ENCODE data around the gene TAX1BP1.

Gene TAX1BP1

GRCh38 chr7:27739909-27740448 lies at the start of gene TAX1BP1:
TSS of gene TAX1BP1 (plus strand) at chr7:27740162. CDS start at chr7:27748525, 8,363 bp downstream.
- Histone ChIP-seq H3K4me3 (ENCODE audit: low read length) (peak within 1 kb of the TSS; percentile 96), H3K27ac (ENCODE audit: low read length) (peak within 1 kb of the TSS; percentile 29), H3K27me3 (ENCODE audit: control insufficient read depth, insufficient read depth, low read length) (no peaks in the 10 kb centered on the region), H3K9me3 (ENCODE audit: control insufficient read depth, low read depth, low read length) (no peaks in the 10 kb centered on the region), H3K4me1 (ENCODE audit: control insufficient read depth, low read depth, low read length) (peaks cover 3% of the 10 kb centered on the region), H3K36me3 (ENCODE audit: control insufficient read depth, low read depth, low read length) (no peaks in the 10 kb centered on the region), H3K9ac (ENCODE audit: low read length) (peak within 1 kb of the TSS; percentile 81)

- no peaks in the 10 kb centered on the region for H3K4me1 ChIP-seq (ENCODE audit: control insufficient read depth, low read depth, low read length)
- no peaks in the 10 kb centered on the region for H3K27me3 ChIP-seq (ENCODE audit: control insufficient read depth, insufficient read depth, low read length)
- no peaks in the 10 kb centered on the region for H3K36me3 ChIP-seq (ENCODE audit: control insufficient read depth, low read depth, low read length)
- no peaks in the 10 kb centered on the region for H3K9me3 ChIP-seq (ENCODE audit: control insufficient read depth, low read depth, low read length)
- H3K27ac ChIP-seq (ENCODE audit: low read length): no peak overlapping the region
- H3K4me3 ChIP-seq (ENCODE audit: low read length): no peak overlapping the region
- H3K9ac ChIP-seq (ENCODE audit: low read length): no peak overlapping the region
These were observed 49.3 kb upstream of the TAX1BP1 start for GRCh38 chr7:27690649-27691048.

- Histone ChIP-seq H3K4me1 (ENCODE audit: control insufficient read depth, low read depth, low read length) (no peaks in the 10 kb centered on the region), H3K36me3 (ENCODE audit: control insufficient read depth, low read depth, low read length) (no peaks in the 10 kb centered on the region), H3K4me3 (ENCODE audit: low read length) (no peak overlapping the region), H3K27ac (ENCODE audit: low read length) (no peak overlapping the region), H3K27me3 (ENCODE audit: control insufficient read depth, insufficient read depth, low read length) (no peaks in the 10 kb centered on the region), H3K9ac (ENCODE audit: low read length) (no peak overlapping the region), H3K9me3 (ENCODE audit: control insufficient read depth, low read depth, low read length) (no peaks in the 10 kb centered on the region)
These were observed 46.2 kb upstream of the TAX1BP1 start for GRCh38 chr7:27693794-27694193.

- no peaks in the 10 kb centered on the region for H3K36me3 ChIP-seq (ENCODE audit: control insufficient read depth, low read depth, low read length)
- H3K4me3 ChIP-seq (ENCODE audit: low read length): no peak overlapping the region
- no peaks in the 10 kb centered on the region for H3K27me3 ChIP-seq (ENCODE audit: control insufficient read depth, insufficient read depth, low read length)
- H3K4me1 ChIP-seq (ENCODE audit: control insufficient read depth, low read depth, low read length): no peaks in the 10 kb centered on the region
- H3K9me3 ChIP-seq (ENCODE audit: control insufficient read depth, low read depth, low read length): no peaks in the 10 kb centered on the region
- H3K9ac ChIP-seq (ENCODE audit: low read length): no peak overlapping the region
- H3K27ac ChIP-seq (ENCODE audit: low read length): no peak overlapping the region
These were observed 44.9 kb upstream of the TAX1BP1 start for GRCh38 chr7:27695096-27695495.

- Histone ChIP-seq H3K9ac (ENCODE audit: low read length) (no peak overlapping the region), H3K27ac (ENCODE audit: low read length) (no peak overlapping the region), H3K36me3 (ENCODE audit: control insufficient read depth, low read depth, low read length) (no peaks in the 10 kb centered on the region), H3K9me3 (ENCODE audit: control insufficient read depth, low read depth, low read length) (no peaks in the 10 kb centered on the region), H3K27me3 (ENCODE audit: control insufficient read depth, insufficient read depth, low read length) (no peaks in the 10 kb centered on the region), H3K4me3 (ENCODE audit: low read length) (no peak overlapping the region), H3K4me1 (ENCODE audit: control insufficient read depth, low read depth, low read length) (no peaks in the 10 kb centered on the region)
These were observed 42.0 kb upstream of the TAX1BP1 start for GRCh38 chr7:27697861-27698430.

- Histone ChIP-seq H3K4me3 (ENCODE audit: low read length) (no peak overlapping the region), H3K9me3 (ENCODE audit: control insufficient read depth, low read depth, low read length) (no peaks in the 10 kb centered on the region), H3K27me3 (ENCODE audit: control insufficient read depth, insufficient read depth, low read length) (no peaks in the 10 kb centered on the region), H3K36me3 (ENCODE audit: control insufficient read depth, low read depth, low read length) (no peaks in the 10 kb centered on the region), H3K9ac (ENCODE audit: low read length) (no peak overlapping the region), H3K4me1 (ENCODE audit: control insufficient read depth, low read depth, low read length) (no peaks in the 10 kb centered on the region), H3K27ac (ENCODE audit: low read length) (no peak overlapping the region)
These were observed 40.2 kb upstream of the TAX1BP1 start for GRCh38 chr7:27699751-27700150.

GRCh38 chr7:27700501-27700900 lies 39.5 kb upstream of the TAX1BP1 start:
- no peak overlapping the region for H3K27ac ChIP-seq (ENCODE audit: low read length)
- no peak overlapping the region for H3K4me3 ChIP-seq (ENCODE audit: low read length)
- H3K9ac ChIP-seq (ENCODE audit: low read length): no peak overlapping the region
- H3K27me3 ChIP-seq (ENCODE audit: control insufficient read depth, insufficient read depth, low read length): no peaks in the 10 kb centered on the region
- H3K9me3 ChIP-seq (ENCODE audit: control insufficient read depth, low read depth, low read length): no peaks in the 10 kb centered on the region
- H3K36me3 ChIP-seq (ENCODE audit: control insufficient read depth, low read depth, low read length): no peaks in the 10 kb centered on the region
- no peaks in the 10 kb centered on the region for H3K4me1 ChIP-seq (ENCODE audit: control insufficient read depth, low read depth, low read length)

- Histone ChIP-seq H3K36me3 (ENCODE audit: control insufficient read depth, low read depth, low read length) (no peaks in the 10 kb centered on the region), H3K9ac (ENCODE audit: low read length) (no peak overlapping the region), H3K27ac (ENCODE audit: low read length) (no peak overlapping the region), H3K4me1 (ENCODE audit: control insufficient read depth, low read depth, low read length) (no peaks in the 10 kb centered on the region), H3K9me3 (ENCODE audit: control insufficient read depth, low read depth, low read length) (no peaks in the 10 kb centered on the region), H3K4me3 (ENCODE audit: low read length) (no peak overlapping the region), H3K27me3 (ENCODE audit: control insufficient read depth, insufficient read depth, low read length) (no peaks in the 10 kb centered on the region)
These were observed 36.8 kb upstream of the TAX1BP1 start for GRCh38 chr7:27703181-27703580.

- H3K4me1 ChIP-seq (ENCODE audit: control insufficient read depth, low read depth, low read length): no peaks in the 10 kb centered on the region
- H3K9ac ChIP-seq (ENCODE audit: low read length): no peak overlapping the region
- no peaks in the 10 kb centered on the region for H3K36me3 ChIP-seq (ENCODE audit: control insufficient read depth, low read depth, low read length)
These were observed 35.4 kb upstream of the TAX1BP1 start for GRCh38 chr7:27704422-27705199.

GRCh38 chr7:27705200-27705594 lies 34.8 kb upstream of the TAX1BP1 start:
- no peak overlapping the region for H3K9ac ChIP-seq (ENCODE audit: low read length)
- no peaks in the 10 kb centered on the region for H3K9me3 ChIP-seq (ENCODE audit: control insufficient read depth, low read depth, low read length)
- H3K4me1 ChIP-seq (ENCODE audit: control insufficient read depth, low read depth, low read length): no peaks in the 10 kb centered on the region
- no peaks in the 10 kb centered on the region for H3K36me3 ChIP-seq (ENCODE audit: control insufficient read depth, low read depth, low read length)
- H3K27me3 ChIP-seq (ENCODE audit: control insufficient read depth, insufficient read depth, low read length): no peaks in the 10 kb centered on the region
- H3K4me3 ChIP-seq (ENCODE audit: low read length): no peak overlapping the region
- no peak overlapping the region for H3K27ac ChIP-seq (ENCODE audit: low read length)

More at GRCh38 chr7:27704422-27705199, 35.4 kb upstream of the TAX1BP1 start:
- Histone ChIP-seq H3K27me3 (ENCODE audit: control insufficient read depth, insufficient read depth, low read length) (no peaks in the 10 kb centered on the region), H3K27ac (ENCODE audit: low read length) (no peak overlapping the region), H3K4me3 (ENCODE audit: low read length) (no peak overlapping the region), H3K9me3 (ENCODE audit: control insufficient read depth, low read depth, low read length) (no peaks in the 10 kb centered on the region)

GRCh38 chr7:27708485-27708884 lies 31.5 kb upstream of the TAX1BP1 start:
- no peak overlapping the region for H3K4me3 ChIP-seq (ENCODE audit: low read length)
- H3K9me3 ChIP-seq (ENCODE audit: control insufficient read depth, low read depth, low read length): no peaks in the 10 kb centered on the region
- no peak overlapping the region for H3K27ac ChIP-seq (ENCODE audit: low read length)
- H3K9ac ChIP-seq (ENCODE audit: low read length): no peak overlapping the region
- no peaks in the 10 kb centered on the region for H3K4me1 ChIP-seq (ENCODE audit: control insufficient read depth, low read depth, low read length)
- H3K36me3 ChIP-seq (ENCODE audit: control insufficient read depth, low read depth, low read length): no peaks in the 10 kb centered on the region
- H3K27me3 ChIP-seq (ENCODE audit: control insufficient read depth, insufficient read depth, low read length): no peaks in the 10 kb centered on the region
